K562 (cell line): ENCODE data around the gene BRF1. TPM values are rescaled to one million over a fixed set of nuclear protein-coding genes. Genes with fewer than 3 reads are reported as not detected.

Experiments
- ATAC-seq: fragments of 200-7000 bp; cut with Tn5 transposase; 3 replicates; pipeline ENCODE4 v1.9.1; 2020; ENCODE audit warnings: moderate library complexity
- BruUV-seq: library from RNA; stranded (reverse); fragments of 400-500 nt; replicated peaks from 2 replicates; lab custom pipeline; 2021; lab: Mats Ljungman, UMichigan
- CTCF ChIA-PET: fragments of 300-600 bp; formaldehyde crosslinking; extraction: SDS; loops from one replicate; lab custom pipeline; 2021; ENCODE audit warnings: low intra/inter-chr PET ratio; lab: Yijun Ruan, JAX
- POLR2A ChIA-PET: fragments of 300-600, 350-650 bp; sonication (Branson Sonifier 250); formaldehyde crosslinking; extraction: SDS; loops from one replicate; lab custom pipeline; 2021; ENCODE audit warnings: antibody characterized with exemption, inconsistent platforms; lab: Yijun Ruan, JAX
- DNase-seq, 4 experiments: peaks; one replicate each; pipeline versions ENCODE4 v3.0.0 to v3.0.0-alpha.2; 2011 to 2018; ENCODE audit warnings: low spot score in 3 of 4, mixed read lengths in 3 of 4; ENCODE audit errors: extremely low read depth in 1 of 4
- FAIRE-seq: peaks from 2 replicates; lab custom pipeline; 2011; peaks lifted over from hg19 to GRCh38; lab: Jason Lieb, UNC
- H2AFZ ChIP-seq: 2 replicates; pipeline ENCODE4 v1.6.0; 2011; ENCODE audit warnings: low read depth, low read length, control low read depth, inconsistent platforms
- H3K27ac ChIP-seq: fragments of 200-600 bp; 3 replicates; pipeline ENCODE4 v1.8.0; 2011; ENCODE audit warnings: low read depth, mild to moderate bottlenecking, control low read depth, inconsistent platforms, low read length, moderate library complexity, mixed read lengths; ENCODE audit errors: extremely low read depth
- H3K27me3 ChIP-seq, 2 experiments: fragments of 300-600 bp in 1 of 2; 2 replicates in 1 of 2; 3 replicates in 1 of 2; pipeline versions ENCODE4 v1.6.0 to v1.8.0; 2011; ENCODE audit warnings: inconsistent platforms in 2 of 2, low read length in 2 of 2, mild to moderate bottlenecking in 1 of 2, mixed read lengths in 1 of 2, moderate library complexity in 1 of 2; ENCODE audit not compliant: control insufficient read depth in 2 of 2, insufficient read depth in 2 of 2
- H3K36me3 ChIP-seq: fragments of 300-600 bp; 3 replicates; pipeline ENCODE4 v1.8.0; 2011; ENCODE audit warnings: mild to moderate bottlenecking, low read length, inconsistent platforms; ENCODE audit not compliant: control insufficient read depth, insufficient read depth
- H3K4me1 ChIP-seq, 2 experiments: fragments of 200-600 bp in 1 of 2; replicated peaks in 1 of 2; 2 replicates in 1 of 2; 3 replicates in 1 of 2; pipeline versions ENCODE4 v1.5.1 to v1.8.0; 2011; ENCODE audit warnings: inconsistent platforms in 2 of 2, low read length in 2 of 2, mild to moderate bottlenecking in 1 of 2, mixed read lengths in 1 of 2, moderate library complexity in 1 of 2; ENCODE audit not compliant: control insufficient read depth in 2 of 2, insufficient read depth in 2 of 2
- H3K4me2 ChIP-seq: 2 replicates; pipeline ENCODE4 v1.6.1; 2011; ENCODE audit warnings: low read length, control low read depth, inconsistent platforms, mixed read lengths; ENCODE audit not compliant: insufficient read depth
- H3K4me3 ChIP-seq: fragments of 200-600 bp; sonication (generic), shearing (Covaris generic); 2 replicates; pipeline ENCODE4 v1.5.1; 2016; ENCODE audit warnings: control low read depth, inconsistent platforms
- H3K79me2 ChIP-seq: fragments of 200-600 bp; 3 replicates; pipeline ENCODE4 v1.8.0; 2011; ENCODE audit warnings: low read length, inconsistent platforms; ENCODE audit not compliant: control insufficient read depth, insufficient read depth
- H3K9ac ChIP-seq, 2 experiments: 2 replicates each; pipeline versions ENCODE4 v1.6.0 to v1.6.1; 2011; ENCODE audit warnings: low read depth in 2 of 2, low read length in 2 of 2, control low read depth in 1 of 2, inconsistent platforms in 1 of 2, mild to moderate bottlenecking in 1 of 2, mixed read lengths in 1 of 2; ENCODE audit not compliant: insufficient read depth in 1 of 2
- H3K9me1 ChIP-seq: one replicate; pipeline ENCODE4 v1.6.0; 2011; ENCODE audit warnings: inconsistent platforms, mild to moderate bottlenecking, low read length, moderate library complexity; ENCODE audit not compliant: control insufficient read depth, insufficient read depth
- H3K9me3 ChIP-seq: replicated peaks from 2 replicates; pipeline ENCODE4 v1.5.1; 2011; ENCODE audit warnings: low read depth, low read length, inconsistent platforms; ENCODE audit not compliant: control insufficient read depth, insufficient read depth
- H4K20me1 ChIP-seq: replicated peaks from 2 replicates; pipeline ENCODE4 v1.6.1; 2011; ENCODE audit warnings: low read length, inconsistent platforms, mixed read lengths; ENCODE audit not compliant: control insufficient read depth, insufficient read depth
- BRD9 ChIP-seq: fragments of 450-650 bp; IDR thresholded peaks from 2 replicates; pipeline ENCODE4 v1.6.1; 2018; ENCODE audit warnings: low read depth; ENCODE audit not compliant: partially characterized antibody
- C11orf30 ChIP-seq: fragments of 450-650 bp; IDR thresholded peaks from 2 replicates; pipeline ENCODE4 v1.6.1; 2016; ENCODE audit warnings: low read depth, mild to moderate bottlenecking
- MYBL2 ChIP-seq, 2 experiments: fragments of 450-650 bp in 1 of 2; sonication (generic) in 1 of 2; formaldehyde crosslinking in 1 of 2; IDR thresholded peaks; 2 replicates each; pipeline versions ENCODE4 v1.6.1 to v1.8.1; 2017 to 2022; ENCODE audit warnings: borderline replicate concordance in 1 of 2, inconsistent platforms in 1 of 2, low read depth in 1 of 2, mild to moderate bottlenecking in 1 of 2, missing genetic modification reagents in 1 of 2, moderate library complexity in 1 of 2
- STAT6 ChIP-seq: sonication (generic); formaldehyde crosslinking; IDR thresholded peaks from 2 replicates; pipeline ENCODE4 v1.8.1; 2023; ENCODE audit warnings: mild to moderate bottlenecking, missing genetic modification reagents
- ZNF146 ChIP-seq: IDR thresholded peaks from one replicate; pipeline ENCODE4 v1.6.1; 2018; ENCODE audit warnings: missing compliant biosample characterization; ENCODE audit not compliant: unreplicated experiment
- ZNF436 ChIP-seq: fragments of 250-450, 450-650 bp; sonication (Bioruptor Pico); formaldehyde crosslinking; IDR thresholded peaks from 2 replicates; pipeline ENCODE4 v1.7.0; 2020; ENCODE audit warnings: mild to moderate bottlenecking
- WGBS: fragments of 100-300 bp; shearing (Covaris generic); methylation state at CpG from one replicate; pipeline ENCODE4 v1.1.6; 2016; ENCODE audit warnings: low coverage, mixed read lengths; ENCODE audit not compliant: insufficient coverage; ENCODE audit errors: missing lambda C conversion rate; 5-methylcytosine and 5-hydroxymethylcytosine counted together
- in situ Hi-C: fragments of 300-500 bp; cut with MboI; formaldehyde crosslinking; loops from 4 replicates; pipeline ENCODE4 v1.15.0; 2018; ENCODE audit warnings: inconsistent platforms, mixed read lengths
- intact Hi-C: fragments of 100-400 bp; cut with micrococcal nuclease; formaldehyde crosslinking; loops from 2 replicates; pipeline ENCODE4 v1.14.2; 2022
- polyA plus RNA-seq, 8 experiments: library from polyadenylated mRNA; depleted of rRNA in 4 of 8; stranded (reverse) in 5 of 8; unstranded in 3 of 8; fragments of >200 nt; fragmentation: Nextera tagmentation in 2 of 8; fragmentation: Illumina TruSeq in 1 of 8; extraction: Ambion mirVana in 2 of 8; extraction: Trizol in 1 of 8; gene quantifications; 2 replicates each; pipeline versions ENCODE4 v1.2.1 to v1.2.3, GENCODE V29; 2011 to 2014; ENCODE audit warnings: inconsistent platforms in 1 of 8, missing spikeins in 1 of 8
- total RNA-seq, 7 experiments: library from RNA; depleted of rRNA in 6 of 7; stranded (reverse); fragments of >200 nt in 6 of 7; fragmentation: Illumina TruSeq in 2 of 7; extraction: Trizol in 2 of 7; gene quantifications; 2 replicates each; pipeline versions ENCODE4 v1.2.1 to v1.2.3, GENCODE V29; 2011 to 2021; ENCODE audit warnings: low replicate concordance in 1 of 7

The BRF1 gene
- total and polyA plus RNA-seq, 9 of the 15 experiments (the other 6 are each of a cell fraction or from before 2014, with no cell fraction given): 0.14 to 24.6 (median 8.2) TPM

- 100% methylated on average over 6 of the region's 9 CpGs for WGBS
- Histone ChIP-seq H3K4me3 (no peak overlapping the region), H3K4me2 (no peak overlapping the region), H3K27me3 (no peaks in the 10 kb centered on the region), H2AFZ (no peak overlapping the region), H3K9ac (no peak overlapping the region), H3K27ac (no peak overlapping the region), H4K20me1 (no peaks in the 10 kb centered on the region), H3K79me2 (no peaks in the 10 kb centered on the region), H3K9me1 (no peaks in the 10 kb centered on the region), H3K4me1 (no peaks in the 10 kb centered on the region), H3K9me3 (no peaks in the 10 kb centered on the region), H3K36me3 (peaks cover 13% of the 10 kb centered on the region; the same call in 2 of the 3 replicates)
- POLR2A ChIA-PET: no interaction called here
- BruUV-seq: no TSS peak
- DNase-seq (no peak), FAIRE-seq (no peak)
- CTCF ChIA-PET: no interaction called here
- intact Hi-C loops (no loop called here), in situ Hi-C loops (no loop called here)
- TF ChIP-seq C11orf30 (no peak), STAT6 (CRISPR knock-in tag) (no peak), MYBL2 (IDR thresholded peaks at IDR 0.05; ENCODE audit: low read depth) (no peak), MYBL2 (CRISPR knock-in tag; IDR thresholded peaks at IDR 0.05; ENCODE audit: borderline replicate concordance) (no peak), BRD9 (no peak), ZNF436 (CRISPR knock-in tag) (no peak), ZNF146 (CRISPR knock-in tag) (no peak)
- TF ChIP-seq, all 486 proteins: peak for 0
- ATAC-seq: no peak
These were observed 47.5 kb downstream of the BRF1 start for GRCh38 chr14:105253329-105253682.
